KBM-7 (cell line): ENCODE results near the gene FKBP15.
"Not testable (repeated sequence)": the region's sequence is repeated elsewhere in the genome, so short reads cannot be mapped to it uniquely, and the experiment has no call there.

ENCODE experiments used
- DNase-seq: peaks from one replicate; pipeline ENCODE4 v3.0.0-alpha.2; 2015
- in situ Hi-C: fragments of 300-500 bp; cut with MboI; formaldehyde crosslinking; loops from 2 replicates; pipeline ENCODE4 v1.14.3; 2020; ENCODE audit warnings: low sequenced_read_pairs, low pct_unique_long_range_greater_than_20kb, mixed read lengths

FKBP15 gene

DNA sequence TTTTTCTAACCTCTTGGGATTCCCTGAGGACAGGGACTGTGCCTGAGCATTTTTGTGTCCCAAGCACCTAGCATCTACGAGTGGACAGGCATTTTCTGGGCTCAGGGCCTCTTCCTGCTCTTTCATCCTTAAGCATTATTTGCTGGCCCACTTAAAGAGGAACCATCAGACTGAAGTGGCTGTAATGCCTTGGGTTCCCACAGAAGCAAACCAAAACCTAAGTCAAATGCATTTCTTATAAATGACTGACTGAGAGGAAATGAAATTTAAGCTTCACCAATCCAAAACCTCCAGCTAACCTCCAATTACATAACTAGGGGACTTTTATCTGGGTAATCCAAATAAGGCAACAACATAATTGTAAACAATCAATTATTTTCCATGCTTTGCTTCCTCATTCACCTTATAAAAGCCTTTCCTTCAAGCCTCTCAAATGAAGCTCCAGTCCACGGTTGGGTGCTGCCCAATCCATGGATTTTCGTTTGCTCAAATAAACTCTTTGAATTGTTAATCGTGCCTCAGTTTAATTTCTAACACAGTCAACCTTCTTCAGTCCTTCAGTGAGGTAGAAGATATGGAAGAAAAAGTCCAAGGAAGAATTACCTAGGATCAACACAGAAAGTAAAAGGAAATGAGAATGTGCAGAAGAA is 95.6 kb downstream of the FKBP15 start:
- DNase-seq: no peak
- in situ Hi-C loops: no loop called here

DNA sequence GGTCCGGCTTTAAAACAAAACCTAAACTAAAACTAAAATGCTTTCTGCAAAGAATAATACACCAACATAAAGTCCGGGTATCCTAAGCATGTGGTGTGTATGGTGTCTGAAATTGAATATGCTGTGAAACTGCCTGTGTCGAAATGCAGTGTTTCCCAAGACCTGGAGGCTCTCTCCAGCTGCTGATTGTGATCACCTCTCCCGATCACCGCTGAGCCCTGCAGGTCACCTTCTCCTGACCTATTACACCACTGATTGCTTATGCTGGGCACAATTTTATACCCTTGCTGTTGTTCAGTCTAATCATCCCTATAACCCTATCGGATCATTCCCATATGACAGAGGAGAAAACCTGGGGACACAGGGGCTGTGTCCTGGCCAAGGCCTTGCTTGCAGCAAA is 102.2 kb downstream of the FKBP15 start:
- DNase-seq, in situ Hi-C loops: not testable (repeated sequence)
